ENCODE data around the gene MINDY1. TPM values are rescaled to one million over a fixed set of nuclear protein-coding genes. Genes with fewer than 3 reads are reported as not detected.
A peak's percentile ranks its signal among the peaks of the same experiment; 100 is the strongest.

The MINDY1 gene
- polyA plus RNA-seq, 3 donors: 11.5 to 25.0 (median 13.2) TPM

DNA sequence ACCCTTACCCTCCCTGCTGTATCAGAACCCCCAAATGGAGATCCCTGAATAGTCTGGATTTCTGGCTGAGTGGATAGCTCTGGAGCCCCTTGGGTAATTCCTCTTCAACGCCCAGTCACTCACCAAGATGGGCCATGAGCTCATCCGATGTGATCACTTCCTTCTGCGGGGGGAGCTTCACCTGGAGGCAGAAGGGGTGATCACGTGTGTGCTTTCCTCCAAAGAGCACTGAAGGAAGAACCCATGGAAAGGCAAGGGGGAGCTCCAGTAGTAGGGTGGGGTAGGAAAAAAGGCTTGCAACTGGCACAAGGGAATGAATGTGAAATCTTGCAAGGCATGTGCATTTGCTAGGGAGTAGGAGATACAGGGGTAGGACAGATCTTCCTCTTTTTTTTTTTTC, 5.1 kb downstream of the MINDY1 start:
- H4K20me1 ChIP-seq (ENCODE audit: insufficient read depth, low read length): peaks cover 15% of the 10 kb centered on the region
- H3K4me1 ChIP-seq (ENCODE audit: control insufficient read depth in 1 of 2, insufficient read depth in 2 of 2, low read length in 2 of 2): peaks cover 75 to 77% of the 10 kb centered on the region in 2 donors
- H3K4me1 Mint-ChIP-seq: peaks cover 74% of the 10 kb centered on the region
- DNase-seq: peak; percentile 41 to 82 (median 58)
- H3K27me3 ChIP-seq (ENCODE audit: control insufficient read depth in 2 of 2, insufficient read depth in 2 of 2, low read length in 2 of 2): no peaks in the 10 kb centered on the region
- H3K4me3 Mint-ChIP-seq: peak overlapping the region; percentile 26 to 64
- H3K9ac ChIP-seq (ENCODE audit: insufficient read depth, low read length, poor library complexity, severe bottlenecking): no peak overlapping the region
- TF ChIP-seq, protein P1, sequence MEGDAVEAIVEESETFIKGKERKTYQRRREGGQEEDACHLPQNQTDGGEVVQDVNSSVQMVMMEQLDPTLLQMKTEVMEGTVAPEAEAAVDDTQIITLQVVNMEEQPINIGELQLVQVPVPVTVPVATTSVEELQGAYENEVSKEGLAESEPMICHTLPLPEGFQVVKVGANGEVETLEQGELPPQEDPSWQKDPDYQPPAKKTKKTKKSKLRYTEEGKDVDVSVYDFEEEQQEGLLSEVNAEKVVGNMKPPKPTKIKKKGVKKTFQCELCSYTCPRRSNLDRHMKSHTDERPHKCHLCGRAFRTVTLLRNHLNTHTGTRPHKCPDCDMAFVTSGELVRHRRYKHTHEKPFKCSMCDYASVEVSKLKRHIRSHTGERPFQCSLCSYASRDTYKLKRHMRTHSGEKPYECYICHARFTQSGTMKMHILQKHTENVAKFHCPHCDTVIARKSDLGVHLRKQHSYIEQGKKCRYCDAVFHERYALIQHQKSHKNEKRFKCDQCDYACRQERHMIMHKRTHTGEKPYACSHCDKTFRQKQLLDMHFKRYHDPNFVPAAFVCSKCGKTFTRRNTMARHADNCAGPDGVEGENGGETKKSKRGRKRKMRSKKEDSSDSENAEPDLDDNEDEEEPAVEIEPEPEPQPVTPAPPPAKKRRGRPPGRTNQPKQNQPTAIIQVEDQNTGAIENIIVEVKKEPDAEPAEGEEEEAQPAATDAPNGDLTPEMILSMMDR (IDR thresholded peaks at IDR 0.05): no peak
- peak overlapping the region in 1 of 3 experiments; percentile 56 for H3K4me3 ChIP-seq (replicated peaks in 1 of 3; ENCODE audit: low read depth in 2 of 3, low read length in 3 of 3)
- peaks cover 40 to 51% of the 10 kb centered on the region in 2 donors for H3K36me3 Mint-ChIP-seq
- H3K27ac Mint-ChIP-seq: peak overlapping the region; percentile 88 to 94 (median 91)
- H3K79me2 ChIP-seq (ENCODE audit: insufficient read depth, low read length): peaks cover 60% of the 10 kb centered on the region
- peaks cover 0 to 3% (median 2%) of the 10 kb centered on the region in 3 donors for H3K27me3 Mint-ChIP-seq (ENCODE audit: low read depth in 3 of 3)
- no peaks in the 10 kb centered on the region for H3K9me3 ChIP-seq (replicated peaks in 1 of 2; ENCODE audit: control insufficient read depth in 1 of 2, insufficient read depth in 1 of 2, low read length in 2 of 2)
- H3K27ac ChIP-seq (ENCODE audit: low read depth in 1 of 2, low read length in 2 of 2): peak overlapping the region; percentile 49 to 78
- H3K36me3 ChIP-seq (replicated peaks in 1 of 2; ENCODE audit: control insufficient read depth in 1 of 2, insufficient read depth in 2 of 2, low read length in 2 of 2): peaks cover 20 to 38% of the 10 kb centered on the region in 2 donors
- H2AFZ ChIP-seq (ENCODE audit: insufficient read depth, low read depth, low read length, poor library complexity, severe bottlenecking): no peak overlapping the region
- peaks cover 0 to 3% (median 0%) of the 10 kb centered on the region in 7 donors for H3K9me3 Mint-ChIP-seq
- peak overlapping the region; percentile 62 for H3K4me2 ChIP-seq (replicated peaks; ENCODE audit: extremely low read depth, low read length, poor library complexity, severe bottlenecking)
- intact Hi-C loops (cut with micrococcal nuclease): loop anchor here in 1 of 2 donors (10.0 kb wide), 1 partner anchor 163 kb away; the partner anchor contains the start of genes LYSMD1 and SCNM1
- 13% methylated on average over 3 of the region's 4 CpGs for WGBS (ENCODE audit: insufficient coverage)

DNA sequence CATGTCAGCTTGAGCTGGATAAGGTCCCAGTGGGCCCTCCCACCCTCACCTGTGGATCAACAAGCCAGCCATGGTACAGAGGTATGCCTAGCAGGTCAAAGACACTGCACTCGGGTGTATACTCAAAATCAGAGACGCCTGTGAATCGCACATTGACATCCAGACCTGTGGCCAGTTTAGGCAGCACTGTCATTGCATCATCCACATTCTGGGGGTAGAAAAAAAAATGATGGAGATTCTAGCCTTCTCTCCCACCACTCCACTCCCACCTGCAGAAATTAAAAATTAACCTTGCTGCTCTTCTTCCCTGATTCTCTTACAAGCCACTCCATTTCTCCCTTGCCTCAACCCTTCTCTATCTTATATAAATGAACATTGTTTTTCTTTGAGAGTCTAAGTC, 6.3 kb downstream of the MINDY1 start:
- H4K20me1 ChIP-seq (ENCODE audit: insufficient read depth, low read length): peaks cover 19% of the 10 kb centered on the region
- no peak overlapping the region for H3K4me2 ChIP-seq (replicated peaks; ENCODE audit: extremely low read depth, low read length, poor library complexity, severe bottlenecking)
- intact Hi-C loops (cut with micrococcal nuclease): loop anchor here in 1 of 2 donors (10.0 kb wide), 1 partner anchor 164 kb away; the partner anchor contains the start of genes LYSMD1 and SCNM1
- peaks cover 23 to 43% of the 10 kb centered on the region in 2 donors for H3K36me3 ChIP-seq (replicated peaks in 1 of 2; ENCODE audit: control insufficient read depth in 1 of 2, insufficient read depth in 2 of 2, low read length in 2 of 2)
- H3K4me1 Mint-ChIP-seq: peaks cover 70% of the 10 kb centered on the region
- peaks cover 0 to 3% (median 2%) of the 10 kb centered on the region in 3 donors for H3K27me3 Mint-ChIP-seq (ENCODE audit: low read depth in 3 of 3)
- 80% methylated on average over 1 of the region's 3 CpGs for WGBS (ENCODE audit: insufficient coverage)
- no peak overlapping the region for H2AFZ ChIP-seq (ENCODE audit: insufficient read depth, low read depth, low read length, poor library complexity, severe bottlenecking)
- no peak overlapping the region for H3K4me3 Mint-ChIP-seq
- no peaks in the 10 kb centered on the region for H3K9me3 ChIP-seq (replicated peaks in 1 of 2; ENCODE audit: control insufficient read depth in 1 of 2, insufficient read depth in 1 of 2, low read length in 2 of 2)
- peak overlapping the region in 1 of 2 donors; percentile 78 for H3K27ac ChIP-seq (ENCODE audit: low read depth in 1 of 2, low read length in 2 of 2)
- H3K27me3 ChIP-seq (ENCODE audit: control insufficient read depth in 2 of 2, insufficient read depth in 2 of 2, low read length in 2 of 2): no peaks in the 10 kb centered on the region
- H3K79me2 ChIP-seq (ENCODE audit: insufficient read depth, low read length): peaks cover 48% of the 10 kb centered on the region
- no peak overlapping the region for H3K4me3 ChIP-seq (replicated peaks in 1 of 3; ENCODE audit: low read depth in 2 of 3, low read length in 3 of 3)
- peaks cover 47 to 60% of the 10 kb centered on the region in 2 donors for H3K36me3 Mint-ChIP-seq
- peak overlapping the region in 6 of 7 donors; percentile 65 to 94 (median 90) for H3K27ac Mint-ChIP-seq
- peaks cover 67% of the 10 kb centered on the region in 2 donors for H3K4me1 ChIP-seq (ENCODE audit: control insufficient read depth in 1 of 2, insufficient read depth in 2 of 2, low read length in 2 of 2)
- peaks cover 0 to 3% (median 0%) of the 10 kb centered on the region in 7 donors for H3K9me3 Mint-ChIP-seq
- DNase-seq: no peak
- TF ChIP-seq, protein P1 (IDR thresholded peaks at IDR 0.05): no peak
- no peak overlapping the region for H3K9ac ChIP-seq (ENCODE audit: insufficient read depth, low read length, poor library complexity, severe bottlenecking)
